ENCODE measurements around the gene JAG2.

DNA sequence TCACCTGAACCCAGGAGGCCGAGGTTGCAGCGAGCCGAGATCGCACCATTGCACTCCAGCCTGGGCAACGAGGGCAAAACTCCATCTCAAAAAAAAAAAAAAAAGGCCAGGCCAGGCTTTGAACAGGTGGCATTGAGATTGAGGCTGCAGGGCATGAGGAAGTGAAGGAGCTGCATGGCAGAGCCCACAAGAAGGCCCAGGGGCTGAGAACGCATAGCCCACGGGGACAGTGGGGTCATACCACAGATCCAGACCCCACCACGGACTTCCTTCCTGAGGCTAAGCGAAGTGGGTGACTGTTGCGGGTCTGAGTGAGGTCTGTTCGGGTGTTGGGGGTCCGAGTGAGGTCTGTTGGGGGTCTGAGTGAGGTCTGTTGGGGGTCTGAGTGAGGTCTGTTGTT is 7.8 kb downstream of the JAG2 start:
- TF ChIP-seq, protein P1, sequence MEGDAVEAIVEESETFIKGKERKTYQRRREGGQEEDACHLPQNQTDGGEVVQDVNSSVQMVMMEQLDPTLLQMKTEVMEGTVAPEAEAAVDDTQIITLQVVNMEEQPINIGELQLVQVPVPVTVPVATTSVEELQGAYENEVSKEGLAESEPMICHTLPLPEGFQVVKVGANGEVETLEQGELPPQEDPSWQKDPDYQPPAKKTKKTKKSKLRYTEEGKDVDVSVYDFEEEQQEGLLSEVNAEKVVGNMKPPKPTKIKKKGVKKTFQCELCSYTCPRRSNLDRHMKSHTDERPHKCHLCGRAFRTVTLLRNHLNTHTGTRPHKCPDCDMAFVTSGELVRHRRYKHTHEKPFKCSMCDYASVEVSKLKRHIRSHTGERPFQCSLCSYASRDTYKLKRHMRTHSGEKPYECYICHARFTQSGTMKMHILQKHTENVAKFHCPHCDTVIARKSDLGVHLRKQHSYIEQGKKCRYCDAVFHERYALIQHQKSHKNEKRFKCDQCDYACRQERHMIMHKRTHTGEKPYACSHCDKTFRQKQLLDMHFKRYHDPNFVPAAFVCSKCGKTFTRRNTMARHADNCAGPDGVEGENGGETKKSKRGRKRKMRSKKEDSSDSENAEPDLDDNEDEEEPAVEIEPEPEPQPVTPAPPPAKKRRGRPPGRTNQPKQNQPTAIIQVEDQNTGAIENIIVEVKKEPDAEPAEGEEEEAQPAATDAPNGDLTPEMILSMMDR (IDR thresholded peaks at IDR 0.05; ENCODE audit: insufficient read depth, low read length, poor library complexity, severe bottlenecking) = no peak
- TF ChIP-seq EZH2phosphoT487 (conservative IDR thresholded peaks at IDR 0.05; ENCODE audit: low read length) = no peak
